Memory B cell (primary cell): Measurements from ENCODE around the gene NHERF2.

Experiments
- ATAC-seq: fragments of 150-1000 bp; cut with Tn5 transposase; 2 replicates; pipeline ENCODE4 v1.10.0; 2021; ENCODE audit warnings: low read depth, mild to moderate bottlenecking, moderate library complexity
- DNase-seq, 2 donors: peaks; one replicate each; pipeline ENCODE4 v3.0.0; 2022; ENCODE audit warnings: low spot score in 2 of 2
- H3K27ac Mint-ChIP-seq: one replicate; pipeline ENCODE4 v1.8.0; 2022; ENCODE audit warnings: mild to moderate bottlenecking, moderate library complexity, mixed read lengths
- H3K27me3 Mint-ChIP-seq: one replicate; pipeline ENCODE4 v1.8.0; 2022; ENCODE audit warnings: mixed read lengths
- H3K36me3 Mint-ChIP-seq: one replicate; pipeline ENCODE4 v1.8.0; 2022; ENCODE audit warnings: mild to moderate bottlenecking, mixed read lengths
- H3K4me1 Mint-ChIP-seq: one replicate; pipeline ENCODE4 v1.8.0; 2022; ENCODE audit warnings: mixed read lengths
- H3K4me3 Mint-ChIP-seq: one replicate; pipeline ENCODE4 v1.8.0; 2022; ENCODE audit warnings: mild to moderate bottlenecking, moderate library complexity, mixed read lengths
- H3K9me3 Mint-ChIP-seq: one replicate; pipeline ENCODE4 v1.8.0; 2022; ENCODE audit warnings: mixed read lengths

NHERF2 gene

DNA sequence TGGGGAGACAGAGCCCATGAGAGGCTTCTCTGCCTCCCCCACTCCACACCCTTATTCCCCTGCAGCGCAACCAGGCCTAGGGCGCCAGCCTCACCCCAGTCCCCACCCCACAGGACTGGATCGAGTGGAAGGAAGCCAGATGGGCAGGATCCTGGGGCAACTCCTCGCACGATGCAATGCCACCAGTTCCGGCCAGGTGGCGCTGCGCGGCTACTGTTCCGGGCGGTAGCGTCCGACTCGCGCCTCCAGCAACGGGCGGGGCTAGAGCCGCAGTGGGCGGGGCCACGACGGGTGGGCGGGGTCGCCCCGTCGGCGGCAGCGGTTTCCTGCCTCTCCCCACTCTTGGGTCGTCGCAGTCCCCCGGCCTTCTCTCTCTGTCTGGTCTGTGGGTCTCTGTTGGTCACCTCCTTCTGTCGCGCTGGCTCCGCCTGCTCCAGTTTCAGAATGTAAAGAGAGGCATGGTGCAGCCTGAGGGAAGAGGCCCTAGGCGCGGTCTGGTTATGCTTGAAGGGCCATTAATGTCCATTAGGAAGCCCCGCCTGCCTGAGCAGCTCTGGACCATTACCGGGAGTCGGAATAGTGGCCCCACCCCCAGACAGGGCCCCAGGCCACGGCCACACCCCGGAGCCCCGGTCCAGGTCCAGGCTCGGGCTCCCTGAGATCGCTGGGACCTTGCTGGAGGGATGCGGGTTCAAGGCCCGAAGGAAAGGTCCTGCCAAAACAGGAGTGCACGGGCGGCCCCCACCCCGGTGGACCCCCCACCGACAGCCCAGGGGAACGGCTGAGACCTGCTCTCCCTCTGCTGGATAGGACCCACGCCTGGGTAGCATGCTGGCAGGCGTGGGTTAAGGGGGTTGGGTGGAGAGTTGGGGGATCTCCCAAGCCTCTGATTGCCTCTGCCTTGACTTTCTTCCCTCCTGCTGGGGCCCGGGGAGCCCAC, 3.3 kb upstream of the NHERF2 start:
- Mint-ChIP-seq H3K36me3 (no peaks in the 10 kb centered on the region), H3K4me3 (peak overlapping the region; percentile 79), H3K27ac (peak overlapping the region; percentile 15), H3K27me3 (peaks cover 22% of the 10 kb centered on the region), H3K4me1 (peaks cover 17% of the 10 kb centered on the region), H3K9me3 (no peaks in the 10 kb centered on the region)
- ATAC-seq, result peak; percentile 81
- DNase-seq, result peak; percentile 96 to 98

- Mint-ChIP-seq H3K4me1 (peaks cover 17% of the 10 kb centered on the region), H3K27me3 (peaks cover 20% of the 10 kb centered on the region), H3K36me3 (no peaks in the 10 kb centered on the region), H3K4me3 (peak overlapping the region; percentile 9), H3K9me3 (no peaks in the 10 kb centered on the region), H3K27ac (no peak overlapping the region)
- DNase-seq (no peak), ATAC-seq (no peak)
These were observed 2.7 kb upstream of the NHERF2 start for GRCh38 chr16:2024032-2024420.

DNA sequence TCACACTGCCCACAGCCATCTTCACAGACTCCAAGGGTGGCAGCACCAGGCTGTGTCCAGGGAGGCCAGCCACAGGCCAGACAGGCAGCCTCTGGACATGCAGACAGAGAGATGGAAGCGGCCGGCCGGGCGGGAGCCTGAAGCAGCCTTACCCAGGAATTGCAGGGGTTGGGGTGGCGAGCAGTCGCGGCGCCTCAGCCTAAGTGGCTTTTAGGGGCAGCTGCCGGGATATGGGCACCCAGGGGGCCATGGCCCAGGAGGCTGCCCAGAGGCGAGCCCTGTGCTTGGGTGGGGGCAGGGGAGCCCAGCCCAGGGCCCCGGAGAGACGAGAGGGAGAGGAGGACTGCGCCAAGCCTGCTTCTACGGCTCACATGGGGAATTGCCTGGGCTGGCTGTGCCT, 1.5 kb upstream of the NHERF2 start:
- H3K27me3 Mint-ChIP-seq, result peaks cover 21% of the 10 kb centered on the region
- no peak overlapping the region for H3K27ac Mint-ChIP-seq
- no peaks in the 10 kb centered on the region for H3K9me3 Mint-ChIP-seq
- no peak for DNase-seq
- no peaks in the 10 kb centered on the region for H3K36me3 Mint-ChIP-seq
- H3K4me1 Mint-ChIP-seq, result peaks cover 17% of the 10 kb centered on the region
- peak overlapping the region; percentile 44 for H3K4me3 Mint-ChIP-seq
- ATAC-seq, result no peak

DNA sequence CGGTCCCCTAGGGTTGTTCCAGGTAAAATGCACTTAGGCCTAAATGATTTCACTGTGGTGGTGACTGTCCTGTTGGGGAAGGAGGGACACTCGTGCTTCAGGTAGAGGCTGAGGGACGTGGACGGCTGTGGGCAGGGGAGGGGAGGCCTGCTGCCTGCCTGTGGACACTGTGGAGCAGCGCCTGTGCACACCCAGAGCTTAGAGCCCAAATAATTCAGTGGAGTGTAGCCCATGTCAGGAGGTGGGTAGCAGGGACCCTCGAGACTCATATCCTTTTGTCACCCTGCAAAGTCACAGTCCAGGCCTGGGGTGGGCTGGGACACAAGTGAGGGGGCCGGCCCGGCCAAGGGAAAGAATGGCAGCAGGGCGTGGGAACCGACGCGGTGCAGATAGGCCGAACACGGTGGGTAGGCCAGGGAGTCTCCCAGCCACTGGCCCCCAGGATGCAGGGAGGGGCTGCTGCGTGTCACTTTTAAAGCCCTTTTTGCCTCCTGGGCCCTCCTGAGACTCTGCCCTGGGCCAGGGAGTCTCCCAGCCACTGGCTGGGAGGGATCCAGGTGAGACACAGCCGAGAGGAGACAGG, 733 bp upstream of the NHERF2 start:
- H3K4me1 Mint-ChIP-seq, result peaks cover 17% of the 10 kb centered on the region
- peak overlapping the region; percentile 77 for H3K4me3 Mint-ChIP-seq
- no peak overlapping the region for H3K27ac Mint-ChIP-seq

DNA sequence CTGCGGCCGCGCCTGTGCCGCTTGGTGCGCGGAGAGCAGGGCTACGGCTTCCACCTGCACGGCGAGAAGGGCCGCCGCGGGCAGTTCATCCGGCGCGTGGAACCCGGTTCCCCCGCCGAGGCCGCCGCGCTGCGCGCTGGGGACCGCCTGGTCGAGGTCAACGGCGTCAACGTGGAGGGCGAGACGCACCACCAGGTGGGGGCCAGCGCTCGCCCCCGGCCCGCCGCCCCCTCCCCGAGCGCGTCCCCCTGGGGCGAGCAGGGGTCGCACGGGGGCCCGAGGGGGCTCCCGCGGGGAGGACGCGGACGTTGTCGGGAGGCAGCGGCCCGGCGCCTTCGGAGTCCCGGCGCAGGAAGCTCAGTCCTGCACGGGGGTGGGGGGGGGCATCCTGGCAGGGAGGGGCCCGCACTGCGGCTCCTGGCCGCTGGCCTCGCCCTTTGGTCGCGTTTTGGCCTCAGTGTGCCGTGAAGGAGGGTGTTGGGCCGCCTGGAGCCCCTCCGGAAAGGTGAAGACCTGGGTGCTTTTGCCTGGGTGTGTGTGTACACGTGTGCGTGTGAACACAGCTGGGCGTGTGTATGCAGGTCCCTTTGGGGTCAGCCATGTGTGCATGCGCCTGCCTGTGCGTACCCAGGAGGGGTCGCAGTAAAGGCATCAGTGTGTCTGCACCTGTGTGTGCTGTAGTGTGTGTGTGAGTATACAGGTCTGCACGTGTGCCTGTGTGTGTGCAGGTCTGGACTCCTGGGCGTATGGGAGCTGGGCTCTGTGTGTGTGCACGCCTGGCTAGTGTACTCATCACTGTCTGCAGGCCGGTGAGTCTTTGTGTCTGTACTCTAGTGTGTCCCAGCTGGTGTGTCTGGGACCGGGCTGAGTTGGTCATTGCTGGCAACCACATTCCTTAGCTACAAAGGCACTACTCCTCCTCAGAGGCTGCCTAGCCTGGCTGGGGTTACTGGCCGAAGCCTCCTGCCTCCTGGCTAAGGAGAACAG, 615 bp downstream of the NHERF2 start:
- peaks cover 17% of the 10 kb centered on the region for H3K4me1 Mint-ChIP-seq
- peak overlapping the region; percentile 49 for H3K4me3 Mint-ChIP-seq
- DNase-seq (no peak), ATAC-seq (peak; percentile 34)
- peaks cover 16% of the 10 kb centered on the region for H3K27me3 Mint-ChIP-seq
- no peak overlapping the region for H3K27ac Mint-ChIP-seq
- no peaks in the 10 kb centered on the region for H3K9me3 Mint-ChIP-seq
- H3K36me3 Mint-ChIP-seq, result no peaks in the 10 kb centered on the region

More for the DNA sequence above, 733 bp upstream of the NHERF2 start:
- no peak for ATAC-seq
- no peak for DNase-seq
- Mint-ChIP-seq H3K9me3 (no peaks in the 10 kb centered on the region), H3K36me3 (no peaks in the 10 kb centered on the region), H3K27me3 (peaks cover 20% of the 10 kb centered on the region)

- ATAC-seq (no peak), DNase-seq (no peak)
- Mint-ChIP-seq H3K27ac (no peak overlapping the region), H3K9me3 (no peaks in the 10 kb centered on the region), H3K4me1 (peaks cover 11% of the 10 kb centered on the region), H3K36me3 (no peaks in the 10 kb centered on the region), H3K4me3 (no peak overlapping the region), H3K27me3 (peaks cover 14% of the 10 kb centered on the region)
These were observed 1.4 kb downstream of the NHERF2 start for GRCh38 chr16:2028146-2028545.

DNA sequence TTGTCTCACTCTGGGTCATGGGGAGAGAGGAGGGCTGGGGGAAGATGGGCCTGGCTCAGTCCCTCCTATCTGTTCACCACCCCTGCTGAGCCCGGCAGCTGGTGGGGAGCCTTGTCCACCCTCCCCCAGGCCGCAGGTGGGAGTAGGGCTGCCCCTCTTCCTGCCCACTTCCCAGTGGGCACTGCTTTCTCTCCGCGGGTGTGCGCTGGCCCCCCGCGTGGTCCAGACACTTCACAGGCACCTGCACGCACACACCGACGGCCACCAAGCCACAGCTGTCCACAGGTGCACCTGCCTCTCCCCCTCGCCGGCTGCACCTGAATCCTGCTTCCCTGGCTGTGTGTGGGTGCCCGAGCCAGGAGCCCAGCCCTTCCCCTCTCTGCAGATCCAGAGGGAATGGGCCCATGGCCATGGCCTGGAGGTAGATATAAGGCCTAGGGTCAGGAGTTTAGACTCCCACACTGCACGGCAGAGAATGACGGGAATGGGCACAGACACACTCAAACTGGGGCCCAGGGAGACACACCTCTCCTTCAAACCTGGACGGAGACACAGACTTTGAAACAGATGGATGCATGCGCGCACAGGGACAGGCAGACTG, 2.0 kb downstream of the NHERF2 start:
- H3K4me1 Mint-ChIP-seq, result peaks cover 9% of the 10 kb centered on the region
- H3K9me3 Mint-ChIP-seq, result no peaks in the 10 kb centered on the region
- no peak overlapping the region for H3K27ac Mint-ChIP-seq
- DNase-seq, result no peak
- H3K36me3 Mint-ChIP-seq, result no peaks in the 10 kb centered on the region
- H3K27me3 Mint-ChIP-seq, result peaks cover 14% of the 10 kb centered on the region
- H3K4me3 Mint-ChIP-seq, result no peak overlapping the region
- no peak for ATAC-seq

GRCh38 chr16:2029350-2029749, 2.6 kb downstream of the NHERF2 start:
- ATAC-seq, result no peak
- H3K9me3 Mint-ChIP-seq, result no peaks in the 10 kb centered on the region
- no peak overlapping the region for H3K27ac Mint-ChIP-seq

DNA sequence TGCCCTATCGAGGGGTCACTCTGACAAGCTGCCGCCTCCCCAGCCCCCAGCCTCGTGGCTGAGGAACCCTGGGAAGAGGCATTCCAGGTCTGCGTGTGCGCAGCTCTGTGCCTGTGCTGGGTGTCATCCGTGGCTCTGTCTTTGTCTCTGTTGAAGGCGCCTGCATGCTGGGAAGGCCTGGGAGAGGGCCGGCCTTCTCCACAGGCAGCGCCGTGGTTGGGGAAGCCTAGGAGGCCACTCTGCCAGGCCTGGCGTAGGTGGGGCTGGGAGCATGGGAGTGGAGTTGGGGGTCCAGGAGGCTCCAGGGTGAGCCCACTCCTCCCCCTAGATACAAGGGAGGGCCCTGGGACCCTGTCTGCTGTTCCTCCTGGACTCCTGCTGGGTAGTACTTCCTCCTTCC, 3.3 kb downstream of the NHERF2 start:
- no peak for DNase-seq
- H3K9me3 Mint-ChIP-seq, result no peaks in the 10 kb centered on the region
- H3K27ac Mint-ChIP-seq, result no peak overlapping the region
- peaks cover 5% of the 10 kb centered on the region for H3K4me1 Mint-ChIP-seq
- H3K27me3 Mint-ChIP-seq, result peaks cover 18% of the 10 kb centered on the region
- H3K36me3 Mint-ChIP-seq, result no peaks in the 10 kb centered on the region
- H3K4me3 Mint-ChIP-seq, result no peak overlapping the region
- no peak for ATAC-seq

More at GRCh38 chr16:2029350-2029749, 2.6 kb downstream of the NHERF2 start:
- DNase-seq, result no peak
- peaks cover 17% of the 10 kb centered on the region for H3K27me3 Mint-ChIP-seq
- peaks cover 7% of the 10 kb centered on the region for H3K4me1 Mint-ChIP-seq
- H3K36me3 Mint-ChIP-seq, result no peaks in the 10 kb centered on the region
- H3K4me3 Mint-ChIP-seq, result no peak overlapping the region

GRCh38 chr16:2031081-2031577, 4.4 kb downstream of the NHERF2 start:
- Mint-ChIP-seq H3K36me3 (no peaks in the 10 kb centered on the region), H3K4me3 (no peak overlapping the region), H3K4me1 (peaks cover 2% of the 10 kb centered on the region), H3K27ac (no peak overlapping the region), H3K9me3 (no peaks in the 10 kb centered on the region), H3K27me3 (peaks cover 11% of the 10 kb centered on the region)
- no peak for ATAC-seq
- no peak for DNase-seq

DNA sequence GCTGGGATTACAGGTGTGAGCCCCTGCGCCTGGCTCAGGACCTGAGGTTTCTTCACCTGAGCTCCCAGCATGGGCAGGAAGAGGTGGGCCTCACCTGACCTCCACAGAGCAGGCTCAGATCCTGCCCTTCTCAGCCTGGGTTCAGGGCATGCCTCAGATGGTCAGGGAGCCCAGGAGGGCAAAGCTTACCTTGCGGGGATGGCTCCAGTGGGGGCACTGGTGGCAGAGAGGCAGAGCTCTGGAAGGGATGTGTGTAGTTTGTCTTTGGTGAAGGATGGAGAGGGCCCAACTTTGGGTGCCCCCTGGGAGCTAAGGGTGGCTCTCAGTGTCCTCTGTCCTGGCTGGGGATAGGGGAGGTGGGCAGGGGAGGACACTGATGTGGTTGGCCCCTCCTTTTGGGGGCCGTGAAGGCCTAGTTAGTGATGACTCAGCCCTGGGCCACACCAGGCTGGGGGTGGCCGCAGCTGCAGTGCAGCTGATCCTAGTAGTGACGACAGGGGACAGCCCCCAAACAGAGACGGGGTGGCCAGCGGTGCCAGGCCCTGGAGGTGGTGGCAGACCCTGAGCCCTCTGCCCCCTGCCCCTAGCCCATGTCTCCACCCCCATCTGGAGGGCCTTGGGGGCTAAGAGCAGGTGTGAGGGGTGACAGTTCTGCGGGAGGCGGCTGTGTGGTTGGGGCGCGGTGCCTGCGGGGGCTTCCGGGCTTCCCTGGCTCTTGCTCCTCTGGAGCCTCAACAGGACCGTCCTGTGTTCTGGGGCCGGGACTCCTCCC, 5.8 kb downstream of the NHERF2 start:
- Mint-ChIP-seq H3K27me3 (peaks cover 11% of the 10 kb centered on the region), H3K4me1 (peaks cover under 1% of the 10 kb centered on the region), H3K36me3 (no peaks in the 10 kb centered on the region), H3K4me3 (no peak overlapping the region), H3K27ac (no peak overlapping the region), H3K9me3 (no peaks in the 10 kb centered on the region)
- ATAC-seq (peak; percentile 33), DNase-seq (no peak)

- no peaks in the 10 kb centered on the region for H3K4me1 Mint-ChIP-seq
- H3K36me3 Mint-ChIP-seq, result no peaks in the 10 kb centered on the region
- no peak for DNase-seq
- H3K27ac Mint-ChIP-seq, result peak overlapping the region; percentile 38
- peaks cover 13% of the 10 kb centered on the region for H3K27me3 Mint-ChIP-seq
- ATAC-seq, result peak; percentile 71
- peak overlapping the region; percentile 5 for H3K4me3 Mint-ChIP-seq
- H3K9me3 Mint-ChIP-seq, result no peaks in the 10 kb centered on the region
These were observed 6.6 kb downstream of the NHERF2 start for GRCh38 chr16:2033057-2033908.
